Activated CD8-positive, alpha-beta memory T cell treated with anti-CD3 and anti-CD28 coated beads, Interleukin-2, amount 50 U/mL, for 4 hours (primary cell): ENCODE measurements around the gene BLMH.

Experiments
- DNase-seq: peaks from one replicate; pipeline ENCODE4 v3.0.0-alpha.2; 2020

Gene BLMH

DNA sequence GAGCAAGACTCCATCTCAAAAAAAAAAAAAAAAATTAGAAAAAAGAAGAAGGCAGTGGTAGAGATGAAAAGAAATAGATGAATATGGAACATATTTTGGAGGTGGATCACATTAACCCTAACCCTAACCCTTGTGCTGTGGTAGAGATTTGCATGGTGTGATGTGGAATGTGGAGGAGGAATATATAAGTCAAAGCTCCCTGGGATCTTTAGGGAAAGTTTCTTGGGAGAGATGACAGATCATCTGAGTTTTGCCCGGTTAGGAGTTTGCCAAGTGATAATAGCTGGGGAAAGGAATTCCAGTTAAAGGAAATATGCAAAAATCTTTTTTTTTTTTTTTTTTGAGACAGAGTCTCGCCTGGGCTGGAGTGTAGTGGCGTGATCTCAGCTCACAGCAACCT lies 13.0 kb upstream of the BLMH start:
- DNase-seq: no peak

DNA sequence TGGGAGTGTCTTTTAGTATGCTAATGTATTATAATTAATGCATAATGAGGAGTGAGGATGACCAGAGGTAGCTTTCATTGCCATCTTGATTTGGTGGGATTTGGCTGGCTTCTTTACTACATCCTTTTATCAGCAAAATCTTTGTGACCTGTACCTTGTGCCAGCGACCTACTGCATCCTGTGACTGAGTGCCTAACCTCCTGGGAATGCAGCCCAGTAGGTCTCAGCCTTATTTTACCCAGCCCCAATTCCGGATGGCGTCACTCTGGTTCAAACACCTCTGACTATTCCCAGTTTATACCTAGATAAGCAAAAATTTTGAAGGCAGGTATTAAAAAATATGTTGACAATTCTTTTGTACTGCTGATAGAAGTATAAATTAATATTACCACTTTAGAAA lies 10.5 kb upstream of the BLMH start:
- DNase-seq: no peak

GRCh38 chr17:30300818-30301217 lies 9.1 kb upstream of the BLMH start:
- no peak for DNase-seq

- DNase-seq: no peak
Measured at GRCh38 chr17:30299000-30299399, 7.3 kb upstream of the BLMH start.

- no peak for DNase-seq
Measured at GRCh38 chr17:30297715-30298114, 6.0 kb upstream of the BLMH start.

GRCh38 chr17:30296499-30297080 lies 4.8 kb upstream of the BLMH start:
- no peak for DNase-seq

DNA sequence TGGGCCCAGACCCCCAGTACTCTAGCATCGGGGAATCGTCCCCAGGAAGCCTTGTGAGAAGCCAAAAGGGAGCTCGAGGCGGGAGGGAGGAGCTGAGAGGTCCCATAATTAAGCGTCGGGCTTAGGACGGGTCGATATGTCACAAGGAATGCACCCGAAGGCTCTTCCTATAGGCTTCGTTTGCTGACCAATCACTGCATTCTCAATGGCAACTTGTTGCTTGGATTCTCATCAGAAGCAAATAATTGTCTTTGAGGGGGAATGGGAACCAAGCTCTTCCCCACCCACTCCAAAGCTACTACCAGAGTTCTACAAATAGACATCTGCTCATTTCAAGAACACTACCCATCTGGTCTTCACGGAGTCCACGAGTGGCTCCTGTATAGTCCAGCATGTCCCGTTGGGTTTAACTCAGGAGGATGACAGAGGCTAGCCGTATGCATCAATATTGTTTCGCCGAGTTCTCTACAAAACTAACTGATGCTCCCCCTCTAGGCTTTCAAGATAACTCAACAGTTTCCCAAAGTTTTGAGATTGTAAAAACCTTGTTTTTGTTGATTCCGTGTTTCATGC lies 628 bp upstream of the BLMH start:
- DNase-seq: no peak

DNA sequence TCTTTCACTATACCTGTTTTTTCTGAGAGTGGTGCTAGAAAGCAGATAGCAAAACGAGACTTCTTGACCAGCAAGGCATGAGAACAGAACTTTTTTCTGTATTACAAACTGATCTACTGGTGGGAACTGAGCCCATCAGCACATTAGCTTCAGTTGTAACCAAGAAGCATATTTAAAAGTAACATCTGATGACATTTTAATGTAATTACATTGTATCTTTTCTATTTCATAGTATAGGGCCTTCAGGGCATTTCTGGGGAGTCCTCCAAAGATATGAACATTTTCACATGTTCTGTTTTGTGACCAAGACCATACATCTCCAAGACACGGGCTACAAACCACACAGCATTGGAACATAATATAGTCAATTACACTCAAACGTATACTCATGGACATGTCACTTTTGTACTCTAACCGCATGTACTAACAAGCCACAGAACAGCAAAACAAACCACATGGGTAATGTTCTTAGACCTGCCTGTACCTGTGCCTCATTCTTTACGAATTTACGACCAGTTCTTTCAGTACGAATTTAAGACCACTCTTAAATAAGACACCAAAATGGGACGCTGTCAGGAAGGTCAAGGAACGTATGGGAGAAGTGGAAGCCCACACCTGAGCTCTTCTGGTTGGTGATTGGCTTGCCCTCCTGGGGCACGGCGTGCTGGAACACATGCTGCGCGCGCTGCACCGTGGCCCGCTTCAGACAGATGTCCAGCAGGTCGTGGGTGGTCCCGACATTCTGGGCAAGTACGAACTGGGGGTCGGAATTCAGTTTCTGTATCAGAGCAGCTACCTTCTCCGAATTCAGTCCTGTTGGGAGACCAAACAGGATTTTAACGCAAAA lies 825 bp downstream of the BLMH start:
- DNase-seq: peak; percentile 34

DNA sequence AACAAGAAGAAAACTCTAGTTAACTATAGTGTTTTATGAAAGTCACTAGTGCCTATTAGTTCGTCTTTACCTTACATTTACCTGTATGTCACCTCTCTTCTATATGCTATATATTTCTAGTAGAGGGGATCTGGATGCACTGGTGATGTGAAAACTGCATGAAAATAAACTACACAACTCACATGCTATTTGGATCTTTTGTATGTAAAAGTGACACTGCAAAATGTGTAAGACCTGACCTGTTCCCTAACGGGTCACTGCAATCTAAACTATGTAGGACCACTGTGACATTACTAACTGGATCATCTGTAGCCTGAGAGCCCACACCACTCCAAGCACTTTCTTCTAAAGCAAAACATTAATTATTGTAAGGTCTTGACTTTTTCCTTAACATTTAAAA lies 1.7 kb downstream of the BLMH start:
- DNase-seq: no peak

DNA sequence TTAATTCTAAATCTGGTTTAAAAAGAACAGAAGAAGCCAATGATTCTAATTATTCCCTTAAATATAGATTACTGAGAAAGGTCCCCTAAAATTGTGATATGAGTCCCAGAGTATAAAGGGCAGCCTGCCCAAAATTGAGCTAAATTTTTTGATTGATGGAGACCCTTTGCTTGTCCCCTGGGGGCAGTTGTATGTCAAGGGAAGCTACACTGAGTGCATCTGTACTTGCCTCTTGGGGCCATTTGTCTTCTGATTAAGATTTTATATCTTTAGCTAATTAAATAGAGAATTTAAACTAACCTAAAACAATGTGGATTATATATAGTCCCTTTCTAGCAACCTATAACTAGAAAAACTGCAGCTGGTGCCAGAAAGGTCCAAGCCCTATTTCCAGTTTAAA lies 12.6 kb downstream of the BLMH start:
- no peak for DNase-seq

- DNase-seq: no peak
Measured at GRCh38 chr17:30278032-30278431, 13.7 kb downstream of the BLMH start.

DNA sequence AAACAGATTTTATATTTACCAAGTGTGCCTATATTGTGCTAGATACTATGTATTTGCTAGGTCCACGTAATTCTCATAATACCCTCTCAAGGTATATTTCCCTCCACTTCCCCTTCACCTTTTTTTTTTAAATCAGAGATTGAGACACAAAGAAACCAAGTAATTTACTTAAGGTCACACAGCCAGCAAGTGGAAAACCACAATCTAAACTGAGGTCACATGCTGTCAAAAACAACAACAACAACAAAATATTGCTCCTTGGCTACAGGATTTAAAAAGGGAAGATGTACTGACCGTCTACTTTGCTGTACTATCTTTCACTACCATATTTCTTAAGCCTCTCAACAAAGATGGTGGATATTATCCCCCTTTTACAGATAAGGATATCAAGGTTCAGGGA lies 15.8 kb downstream of the BLMH start:
- DNase-seq: no peak

DNA sequence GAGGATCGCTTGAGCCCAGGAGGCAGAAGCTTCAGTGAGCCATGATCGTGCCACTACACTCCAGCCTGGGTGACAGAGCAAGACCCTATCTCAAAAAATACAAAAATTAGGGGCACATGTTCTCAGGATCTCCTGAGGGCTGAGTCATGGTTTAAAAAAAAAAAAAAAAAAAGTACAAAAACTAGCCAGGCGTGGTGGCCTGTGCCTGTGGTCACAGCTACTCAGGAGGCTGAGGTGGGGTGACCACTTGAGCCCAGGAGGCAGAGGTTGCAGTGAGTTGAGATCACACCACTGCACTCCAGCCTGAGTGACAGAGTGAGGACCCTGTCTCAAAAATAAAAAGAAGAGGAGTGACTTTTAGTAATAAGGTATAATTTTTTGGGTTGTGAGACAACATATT lies 16.9 kb downstream of the BLMH start:
- DNase-seq: no peak

GRCh38 chr17:30273373-30273772 lies 18.4 kb downstream of the BLMH start:
- DNase-seq: no peak

DNA sequence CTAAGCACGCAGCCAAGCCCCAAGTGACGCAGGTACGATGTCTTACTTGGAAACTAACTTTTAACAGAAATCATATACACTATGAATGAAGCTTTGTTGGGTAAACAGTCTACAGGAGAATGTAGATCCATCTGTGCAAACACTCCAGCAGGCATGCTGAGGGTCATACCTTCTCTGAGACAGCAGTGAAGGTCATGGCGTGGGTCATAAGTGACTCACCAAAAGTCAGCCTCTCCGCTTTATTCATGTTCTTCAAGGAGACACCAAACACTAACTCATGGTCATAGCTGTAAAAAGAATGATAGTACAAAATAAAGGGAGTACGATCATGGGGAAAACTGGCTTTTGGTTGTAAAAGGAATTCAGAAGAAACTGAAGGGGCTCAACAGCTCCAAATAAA lies 20.6 kb downstream of the BLMH start:
- no peak for DNase-seq

DNA sequence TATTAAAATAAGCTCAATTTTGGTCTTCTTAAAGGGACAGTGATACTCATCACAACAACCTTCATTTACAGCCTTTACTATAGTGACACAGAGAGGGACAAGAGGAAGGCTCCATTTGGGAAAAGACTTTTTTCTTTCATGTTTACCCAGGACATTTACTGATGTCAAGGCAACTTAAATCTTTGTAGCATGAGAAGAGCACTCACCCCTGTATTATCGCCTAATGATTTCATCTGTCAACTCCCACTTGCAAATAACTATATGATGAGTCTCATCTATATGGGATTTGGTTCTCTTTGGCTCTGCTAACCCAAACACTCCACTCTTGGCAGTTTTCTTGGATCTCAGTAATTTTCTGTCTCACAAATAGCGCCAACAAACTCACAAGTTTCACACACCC lies 24.1 kb downstream of the BLMH start:
- DNase-seq: no peak

GRCh38 chr17:30263552-30264333 lies 28.0 kb downstream of the BLMH start:
- no peak for DNase-seq

DNA sequence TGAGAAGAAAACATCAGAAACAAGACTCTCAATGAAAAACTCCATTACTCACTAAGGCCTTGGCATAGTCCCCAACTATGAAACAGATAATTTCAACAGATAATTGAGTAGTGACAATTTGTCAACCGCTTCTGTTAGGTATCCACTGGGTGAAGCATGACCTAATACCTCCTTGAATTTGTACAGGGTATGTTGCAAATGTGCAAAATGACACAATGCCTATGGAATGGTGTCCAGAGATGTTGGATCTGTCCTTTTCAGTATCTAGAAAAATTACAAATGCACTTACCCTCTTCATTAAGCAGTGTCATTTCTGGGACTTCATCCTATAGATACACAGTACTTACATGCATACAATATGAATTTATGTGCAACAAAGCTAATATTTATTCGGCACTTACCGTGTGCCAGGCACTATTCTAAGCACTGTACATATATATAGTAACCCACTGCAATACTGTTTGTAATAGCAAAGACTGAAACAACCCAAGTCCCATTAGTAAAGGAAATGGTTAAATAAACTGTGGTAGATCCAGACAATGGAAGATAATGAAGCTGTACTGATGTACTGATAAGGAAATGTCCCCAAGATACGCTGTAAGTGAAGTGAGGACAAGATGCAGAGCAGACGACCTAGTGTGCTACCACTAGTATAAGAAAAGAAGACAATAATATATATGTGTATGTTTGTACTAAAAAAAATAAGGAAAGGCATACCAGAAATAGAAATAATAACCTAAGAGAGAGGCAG lies 34.8 kb downstream of the BLMH start:
- no peak for DNase-seq

DNA sequence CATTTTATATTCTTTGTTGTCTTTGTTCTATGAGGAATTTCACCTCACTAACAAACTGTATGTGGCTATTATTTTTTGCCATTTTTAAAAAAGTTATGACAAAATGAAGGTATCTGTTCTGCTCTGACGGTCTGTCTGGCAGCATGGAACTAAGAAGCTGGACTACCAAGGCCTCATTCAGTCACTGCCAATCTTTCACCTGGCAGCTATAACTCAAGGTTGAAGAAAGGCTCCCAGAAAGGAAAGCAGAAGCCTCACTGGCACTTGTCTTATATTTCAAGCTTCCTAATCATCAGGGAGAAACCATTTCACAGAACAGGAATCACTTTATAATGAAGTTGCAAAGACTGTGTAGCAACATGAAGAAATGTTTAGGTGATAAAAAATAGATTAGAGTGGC lies 37.6 kb downstream of the BLMH start:
- DNase-seq: no peak

GRCh38 chr17:30253312-30253711 lies 38.4 kb downstream of the BLMH start:
- no peak for DNase-seq

GRCh38 chr17:30251931-30252330 lies 39.8 kb downstream of the BLMH start:
- no peak for DNase-seq

DNA sequence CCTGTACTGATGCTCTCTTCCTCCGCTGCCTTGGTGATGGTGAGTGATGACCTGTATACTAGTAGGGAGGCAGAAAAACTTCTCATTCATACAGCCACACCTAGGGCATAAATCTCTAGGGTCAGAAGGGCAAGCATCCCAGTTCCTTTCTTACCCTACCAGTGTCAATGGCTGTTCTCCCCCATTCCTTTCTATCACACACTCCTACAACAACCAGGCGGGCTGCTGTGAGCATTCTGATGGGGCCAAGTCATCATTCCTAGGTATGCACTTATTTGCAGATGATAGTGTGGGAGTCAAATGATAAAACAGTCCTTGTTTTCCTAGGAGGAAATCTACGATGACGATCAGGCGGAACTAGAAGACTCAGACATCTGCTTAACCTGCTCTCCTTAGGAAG lies 42.3 kb downstream of the BLMH start:
- DNase-seq: no peak

GRCh38 chr17:30248786-30249185 lies 43.0 kb downstream of the BLMH start:
- no peak for DNase-seq
